PFSK-1 (cell line): ENCODE results near the gene KIF1B.

Experiments used
- FOXP2 ChIP-seq: optimal IDR thresholded peaks from 2 replicates; pipeline ENCODE3; 2011; ENCODE audit warnings: borderline replicate concordance, control low read depth, inconsistent platforms; ENCODE audit not compliant: insufficient read depth; ENCODE audit errors: extremely low read length, extremely low read depth
- POLR2AphosphoS5 ChIP-seq: IDR thresholded peaks from 2 replicates; pipeline ENCODE4 v1.6.1; 2012; ENCODE audit warnings: low read depth, mild to moderate bottlenecking, control low read depth, low read length, moderate library complexity
- SIN3A ChIP-seq: IDR thresholded peaks from 2 replicates; pipeline ENCODE4 v1.6.1; 2012; ENCODE audit warnings: mild to moderate bottlenecking, low read length, moderate library complexity, borderline replicate concordance; ENCODE audit not compliant: insufficient read depth
- TAF1 ChIP-seq: IDR thresholded peaks from 2 replicates; pipeline ENCODE4 v1.6.1; 2012; ENCODE audit warnings: low read length, control low read depth, borderline replicate concordance; ENCODE audit not compliant: insufficient read depth
- TF ChIP-seq, protein P1 (sequence below), 2 experiments: IDR thresholded peaks; 2 replicates each; pipeline versions ENCODE4 v1.6.1 to v1.8.0; 2011 to 2012; ENCODE audit warnings: low read depth in 2 of 2, low read length in 2 of 2, control low read depth in 1 of 2, inconsistent platforms in 1 of 2, mild to moderate bottlenecking in 1 of 2, moderate library complexity in 1 of 2; ENCODE audit not compliant: insufficient read depth in 1 of 2

The KIF1B gene

DNA sequence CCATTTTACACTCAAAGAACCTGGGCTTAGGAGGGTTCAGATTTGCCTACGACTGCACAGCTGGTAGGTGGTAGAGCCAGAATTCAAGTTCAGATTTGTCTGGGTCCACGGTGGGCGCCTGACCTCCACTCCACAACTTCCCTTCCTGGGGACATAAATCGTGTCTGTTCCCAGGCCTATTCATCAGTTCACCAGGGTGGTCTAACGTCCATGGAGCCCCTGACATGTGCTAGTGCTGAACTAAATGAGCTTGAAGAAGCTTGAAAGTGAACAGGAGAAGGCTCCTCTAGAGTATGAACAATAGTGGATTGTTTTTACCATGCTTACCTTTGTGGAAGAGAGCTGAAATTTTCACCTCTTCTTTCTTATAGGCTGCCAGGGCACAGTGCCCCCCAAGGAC lies 32.5 kb upstream of the KIF1B start:
- TF ChIP-seq, protein P1, sequence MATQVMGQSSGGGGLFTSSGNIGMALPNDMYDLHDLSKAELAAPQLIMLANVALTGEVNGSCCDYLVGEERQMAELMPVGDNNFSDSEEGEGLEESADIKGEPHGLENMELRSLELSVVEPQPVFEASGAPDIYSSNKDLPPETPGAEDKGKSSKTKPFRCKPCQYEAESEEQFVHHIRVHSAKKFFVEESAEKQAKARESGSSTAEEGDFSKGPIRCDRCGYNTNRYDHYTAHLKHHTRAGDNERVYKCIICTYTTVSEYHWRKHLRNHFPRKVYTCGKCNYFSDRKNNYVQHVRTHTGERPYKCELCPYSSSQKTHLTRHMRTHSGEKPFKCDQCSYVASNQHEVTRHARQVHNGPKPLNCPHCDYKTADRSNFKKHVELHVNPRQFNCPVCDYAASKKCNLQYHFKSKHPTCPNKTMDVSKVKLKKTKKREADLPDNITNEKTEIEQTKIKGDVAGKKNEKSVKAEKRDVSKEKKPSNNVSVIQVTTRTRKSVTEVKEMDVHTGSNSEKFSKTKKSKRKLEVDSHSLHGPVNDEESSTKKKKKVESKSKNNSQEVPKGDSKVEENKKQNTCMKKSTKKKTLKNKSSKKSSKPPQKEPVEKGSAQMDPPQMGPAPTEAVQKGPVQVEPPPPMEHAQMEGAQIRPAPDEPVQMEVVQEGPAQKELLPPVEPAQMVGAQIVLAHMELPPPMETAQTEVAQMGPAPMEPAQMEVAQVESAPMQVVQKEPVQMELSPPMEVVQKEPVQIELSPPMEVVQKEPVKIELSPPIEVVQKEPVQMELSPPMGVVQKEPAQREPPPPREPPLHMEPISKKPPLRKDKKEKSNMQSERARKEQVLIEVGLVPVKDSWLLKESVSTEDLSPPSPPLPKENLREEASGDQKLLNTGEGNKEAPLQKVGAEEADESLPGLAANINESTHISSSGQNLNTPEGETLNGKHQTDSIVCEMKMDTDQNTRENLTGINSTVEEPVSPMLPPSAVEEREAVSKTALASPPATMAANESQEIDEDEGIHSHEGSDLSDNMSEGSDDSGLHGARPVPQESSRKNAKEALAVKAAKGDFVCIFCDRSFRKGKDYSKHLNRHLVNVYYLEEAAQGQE (IDR thresholded peaks at IDR 0.05; ENCODE audit: insufficient read depth in 1 of 2, low read depth in 2 of 2, low read length in 2 of 2) = no peak
- TF ChIP-seq TAF1 (no peak), SIN3A (no peak), FOXP2 (no peak), POLR2AphosphoS5 (no peak)

DNA sequence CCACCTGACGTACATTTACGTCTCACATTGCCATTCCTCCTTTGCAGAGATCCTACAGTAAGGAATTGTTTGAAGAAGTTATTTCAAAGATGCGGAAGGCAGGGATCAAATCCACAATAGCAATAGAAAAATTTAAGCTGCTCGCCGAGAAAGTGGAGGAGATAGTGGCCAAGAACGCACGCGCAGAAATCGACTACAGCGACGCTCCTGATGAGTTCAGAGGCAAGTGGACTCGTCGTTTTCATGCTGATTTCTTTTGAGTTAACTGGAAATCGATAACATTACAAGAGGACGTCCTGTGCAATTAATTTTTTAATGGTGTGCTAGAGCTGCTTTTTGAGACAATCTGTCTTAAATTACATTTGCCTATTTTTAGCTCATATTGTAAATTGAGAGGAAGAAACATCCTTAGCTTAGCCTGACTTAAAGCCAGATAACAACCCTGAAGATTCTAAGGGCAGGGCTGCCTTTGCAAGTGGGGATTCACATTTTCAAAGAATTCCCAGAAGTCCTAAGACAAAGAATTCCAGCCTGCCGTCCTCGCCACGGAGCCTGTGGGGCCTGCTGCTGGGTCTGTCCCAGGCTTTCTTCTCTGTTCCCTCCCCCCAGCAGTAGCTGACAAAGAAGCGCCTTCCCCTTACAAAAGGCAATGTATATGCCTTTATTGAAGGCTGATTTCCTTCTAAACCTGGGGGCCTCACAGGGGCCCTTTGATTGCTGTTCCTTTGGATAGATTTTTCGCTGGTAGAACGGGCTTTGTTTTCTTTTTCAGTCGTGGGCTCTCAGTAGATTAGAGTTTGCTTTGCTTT lies 31.6 kb upstream of the KIF1B start:
- no peak for TF ChIP-seq FOXP2

DNA sequence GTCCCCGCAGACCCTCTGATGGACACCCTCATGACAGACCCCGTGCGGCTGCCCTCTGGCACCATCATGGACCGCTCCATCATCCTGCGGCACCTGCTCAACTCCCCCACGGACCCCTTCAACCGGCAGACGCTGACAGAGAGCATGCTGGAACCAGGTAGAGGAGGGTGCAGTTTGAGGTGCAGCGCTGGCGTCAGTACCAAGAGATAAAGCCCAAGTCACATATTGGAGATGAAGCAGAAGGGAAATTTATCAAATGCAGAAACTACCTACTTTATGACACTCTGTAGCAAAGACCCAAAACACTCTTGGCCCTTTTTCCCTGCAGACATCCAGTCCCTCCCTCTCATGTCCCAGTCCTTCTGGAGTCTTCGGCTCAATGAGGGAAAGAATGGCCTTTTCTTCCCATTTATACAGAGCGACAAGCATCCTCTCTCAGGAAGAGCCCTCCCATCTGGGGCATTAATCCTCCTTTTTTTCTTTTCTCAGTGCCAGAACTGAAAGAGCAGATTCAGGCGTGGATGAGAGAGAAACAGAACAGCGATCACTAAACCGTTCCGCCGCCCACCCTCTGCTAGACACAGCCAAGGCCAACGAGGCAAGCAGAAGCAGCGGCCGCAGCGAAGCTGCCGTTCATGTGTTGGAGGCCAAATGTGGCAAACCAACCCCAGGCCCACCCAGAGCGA lies 30.8 kb upstream of the KIF1B start:
- TF ChIP-seq SIN3A (no peak), TAF1 (no peak), POLR2AphosphoS5 (no peak), FOXP2 (no peak)
- TF ChIP-seq, protein P1 (IDR thresholded peaks at IDR 0.05; ENCODE audit: insufficient read depth in 1 of 2, low read depth in 2 of 2, low read length in 2 of 2) = no peak

DNA sequence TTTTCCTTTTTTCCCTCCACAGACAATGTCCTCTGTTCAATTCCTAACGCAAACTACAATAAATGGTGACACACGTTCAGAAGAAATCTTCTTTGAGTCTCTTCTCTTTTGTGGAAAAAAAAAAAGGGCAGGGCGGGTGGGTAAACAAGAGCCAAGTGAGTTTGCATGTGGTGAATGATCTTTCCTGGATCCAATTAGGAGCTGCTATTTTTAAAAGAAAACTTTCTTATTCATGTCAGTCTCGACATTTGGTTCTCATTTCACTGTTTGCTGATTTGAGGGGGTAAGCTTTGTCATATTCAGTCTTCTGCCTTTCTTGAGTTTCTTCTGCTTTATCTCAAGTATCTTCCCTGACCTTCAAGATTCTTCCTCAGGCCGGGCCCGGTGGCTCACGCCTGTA lies 29.2 kb upstream of the KIF1B start:
- no peak for TF ChIP-seq FOXP2
- no peak for TF ChIP-seq TAF1
- TF ChIP-seq POLR2AphosphoS5 = no peak
- TF ChIP-seq, protein P1 (IDR thresholded peaks at IDR 0.05; ENCODE audit: insufficient read depth in 1 of 2, low read depth in 2 of 2, low read length in 2 of 2) = no peak
- TF ChIP-seq SIN3A = no peak

DNA sequence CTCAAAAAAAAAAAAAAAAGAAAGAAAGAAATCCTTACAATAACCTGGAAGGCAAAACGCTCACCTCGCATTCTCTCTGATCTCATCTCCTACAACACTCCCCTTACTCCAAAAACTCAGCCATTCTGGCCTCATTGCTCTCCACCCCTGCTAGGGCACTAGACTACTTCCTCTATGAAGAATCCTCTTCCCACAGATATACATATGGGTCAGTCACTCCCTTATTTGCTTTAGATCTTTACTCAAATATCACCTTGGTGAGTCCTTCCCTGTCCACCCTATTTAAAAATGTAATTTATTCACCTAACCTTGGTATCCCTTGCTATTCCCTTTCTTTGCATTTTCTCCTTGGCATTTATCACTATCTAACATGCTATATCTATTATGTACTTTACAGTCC lies 24.6 kb upstream of the KIF1B start:
- no peak for TF ChIP-seq POLR2AphosphoS5
- TF ChIP-seq, protein P1 (IDR thresholded peaks at IDR 0.05; ENCODE audit: insufficient read depth in 1 of 2, low read depth in 2 of 2, low read length in 2 of 2) = no peak
- no peak for TF ChIP-seq TAF1
- no peak for TF ChIP-seq SIN3A
- TF ChIP-seq FOXP2 = no peak
